ENCODE measurements around the gene ANOS1. TPM values are rescaled to one million over a fixed set of nuclear protein-coding genes. Genes with fewer than 3 reads are reported as not detected.

ANOS1 gene
- total RNA-seq, 1 experiment from 2014 or later, result 54.9 TPM

DNA sequence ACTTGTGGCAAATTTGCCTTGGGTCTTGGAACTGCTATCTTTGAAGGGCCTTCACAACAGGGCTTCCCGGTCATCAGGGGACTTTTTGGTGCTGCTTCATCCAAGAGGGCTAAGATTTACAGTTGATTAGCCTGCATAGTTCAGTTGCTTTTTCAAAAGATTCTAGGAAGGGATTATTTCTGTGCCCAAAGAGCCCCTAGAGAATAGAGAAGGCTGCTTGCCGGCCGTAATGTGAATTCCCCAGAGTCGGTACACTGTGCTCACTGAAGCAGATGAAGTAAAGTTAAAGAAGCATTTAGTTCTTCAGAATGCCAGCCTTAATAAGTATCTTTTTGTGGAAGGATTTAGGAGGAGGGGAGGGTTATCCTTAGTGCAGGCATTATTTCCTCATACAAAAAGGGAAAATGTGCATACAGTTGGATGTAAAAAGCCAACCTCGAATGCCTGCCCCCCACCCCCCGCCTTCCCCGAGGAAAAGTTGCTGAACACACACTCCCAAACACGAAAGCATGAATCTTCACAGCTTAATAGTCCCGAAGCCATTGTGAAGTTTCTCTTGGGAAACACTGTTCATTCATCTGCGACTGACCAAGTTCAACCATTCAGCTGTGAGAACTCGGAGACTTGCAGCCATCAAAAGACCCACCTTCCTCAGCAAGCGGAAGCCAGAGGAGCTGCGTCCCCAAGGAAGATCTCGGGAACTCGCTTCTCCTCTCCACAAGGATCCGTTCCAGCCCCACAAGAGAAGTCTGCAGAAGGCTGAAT is 47.6 kb downstream of the ANOS1 start:
- Histone ChIP-seq H3K9me3 (ENCODE audit: control insufficient read depth, low read depth, low read length) (no peaks in the 10 kb centered on the region), H3K79me2 (ENCODE audit: insufficient read depth, low read length) (peaks cover 7% of the 10 kb centered on the region; the same call in 1 of the 2 replicates), H3K23me2 (ENCODE audit: insufficient read length, low read depth, low read length, poor library complexity, severe bottlenecking) (no peaks in the 10 kb centered on the region), H3K27ac (ENCODE audit: insufficient read length, low read depth, low read length) (no peak overlapping the region), H2BK20ac (ENCODE audit: low read depth, low read length, poor library complexity, severe bottlenecking) (no peak overlapping the region), H3K14ac (ENCODE audit: insufficient read depth, low read length) (no peak overlapping the region; the same call in 1 of the 2 replicates), H3K4ac (ENCODE audit: low read depth, low read length) (no peak overlapping the region), H3K56ac (ENCODE audit: insufficient read length, low read depth, low read length) (no peak overlapping the region), H3K79me1 (ENCODE audit: insufficient read depth, low read depth, low read length, poor library complexity, severe bottlenecking) (no peaks in the 10 kb centered on the region), H2BK5ac (ENCODE audit: insufficient read length, low read length) (no peak overlapping the region), H2BK12ac (ENCODE audit: insufficient read length, low read depth, low read length) (no peak overlapping the region), H3K27me3 (ENCODE audit: insufficient read depth, low read length) (no peaks in the 10 kb centered on the region), H3K18ac (ENCODE audit: insufficient read length, low read depth, low read length) (no peak overlapping the region), H2AK5ac (ENCODE audit: insufficient read length, low read length) (no peak overlapping the region), H2AFZ (ENCODE audit: low read length) (no peak overlapping the region), H3K4me2 (ENCODE audit: insufficient read depth, insufficient read length, low read length) (no peak overlapping the region), H4K20me1 (ENCODE audit: control insufficient read depth, insufficient read depth, insufficient read length) (no peaks in the 10 kb centered on the region), H4K5ac (ENCODE audit: insufficient read length, low read depth, low read length) (no peak overlapping the region), H2BK15ac (ENCODE audit: low read depth, low read length) (no peak overlapping the region), H4K8ac (replicated peaks; ENCODE audit: insufficient read length, low read depth, low read length) (no peak overlapping the region), H4K91ac (ENCODE audit: insufficient read length, low read depth, low read length) (no peak overlapping the region), H3T11ph (ENCODE audit: low read length) (no peak overlapping the region), H3K4me1 (ENCODE audit: insufficient read depth, low read length) (peaks cover 8% of the 10 kb centered on the region), H2BK120ac (ENCODE audit: low read depth, low read length, poor library complexity, severe bottlenecking) (no peak overlapping the region), H3K9ac (ENCODE audit: extremely low read depth, insufficient read length, low read length) (no peak overlapping the region), H3K23ac (ENCODE audit: insufficient read length, low read depth, low read length) (no peak overlapping the region)
- Mint-ChIP-seq H3K4me1 (peaks cover 72 to 75% of the 10 kb centered on the region in 2 experiments), H3K4me3 (peak overlapping the region in 1 of 2 experiments; percentile 13; a peak in 1 of 5 replicates), H3K27ac (peak overlapping the region; percentile 74 to 91 (median 88); a peak in 6 of 7 replicates), H3K27me3 (ENCODE audit: low read depth) (no peaks in the 10 kb centered on the region), H3K9me3 (no peaks in the 10 kb centered on the region), H3K36me3 (ENCODE audit: insufficient read depth in 1 of 3, low read depth in 3 of 3) (peaks cover 18 to 41% (median 20%) of the 10 kb centered on the region in 3 experiments; a peak in 6 of 7 replicates)
- TF ChIP-seq CTCF (conservative IDR thresholded peaks at IDR 0.05), result no peak
- DNase-seq, result no peak
- no CpG with 5 or more reads among the region's 16 CpGs for WGBS (ENCODE audit: extremely low coverage, insufficient read length, low lambda C conversion rate)
